HG03045 (cell line): Measurements from ENCODE around the gene FST.

ENCODE experiments used
- ATAC-seq: cut with Tn5 transposase; IDR thresholded peaks from one replicate; pipeline ENCODE4 v1.9.1; 2021; ENCODE audit warnings: mild to moderate bottlenecking, moderate library complexity; ENCODE audit not compliant: unreplicated experiment

The FST gene

DNA sequence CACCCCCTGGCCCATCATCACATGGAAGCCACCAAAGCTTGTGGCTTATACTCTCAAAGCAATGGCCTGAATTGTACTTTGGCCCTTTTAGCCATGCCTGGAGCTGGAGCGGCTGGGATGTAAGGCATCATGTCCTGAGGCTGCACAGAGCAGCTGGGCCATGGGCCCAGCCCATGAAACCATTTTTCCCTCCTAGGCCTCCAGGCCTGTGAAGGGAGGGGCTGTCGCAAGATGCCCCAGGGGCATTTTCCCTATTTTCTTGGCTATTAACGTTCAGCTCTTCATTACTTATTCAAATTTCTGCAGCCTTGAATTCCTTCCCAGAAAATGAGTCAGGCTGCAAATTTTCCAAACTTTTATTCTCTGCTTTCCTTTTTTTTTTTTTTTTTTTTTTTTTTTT is 27.7 kb downstream of the FST start:
- ATAC-seq: no peak

DNA sequence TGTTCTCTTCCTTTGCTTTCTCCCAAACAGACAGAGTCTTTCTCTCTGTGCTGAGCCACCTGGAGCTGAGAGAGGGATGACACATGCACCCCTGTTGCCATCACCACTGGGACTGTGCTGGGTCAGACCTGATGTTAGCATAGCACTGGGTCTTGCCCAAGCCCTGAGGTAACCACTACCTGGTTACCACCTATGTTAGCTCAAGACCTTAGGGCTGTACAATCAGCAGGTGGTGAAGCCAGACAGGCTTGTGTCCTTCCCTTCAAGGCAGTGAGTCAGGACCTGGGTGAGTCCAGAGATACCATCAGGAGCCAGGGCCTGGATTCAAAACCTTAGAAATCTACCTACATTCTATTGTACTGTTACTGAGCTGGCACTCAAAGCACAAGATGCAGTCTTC is 32.1 kb downstream of the FST start:
- no peak for ATAC-seq

GRCh38 chr5:53515988-53516387 is 35.6 kb downstream of the FST start:
- ATAC-seq: no peak

GRCh38 chr5:53520813-53521212 is 40.4 kb downstream of the FST start:
- no peak for ATAC-seq
